Mucosa of descending colon (tissue), 3 donors: ENCODE measurements around the gene NPIPB8. TPM values are rescaled to one million over a fixed set of nuclear protein-coding genes. Genes with fewer than 3 reads are reported as not detected.
"Not testable (repeated sequence)": the region's sequence is repeated elsewhere in the genome, so short reads cannot be mapped to it uniquely, and the experiment has no call there.

Experiments
- ATAC-seq: fragments of 200-7000 bp; cut with Tn5 transposase; one replicate; pipeline ENCODE4 v1.9.1; 2020; ENCODE audit warnings: mild to moderate bottlenecking, moderate library complexity
- DNase-seq, 3 donors: peaks; one replicate each; pipeline ENCODE4 v3.0.0-alpha.2; 2020
- H3K36me3 ChIP-seq: fragments of 200-600 bp; one replicate; pipeline ENCODE4 v1.8.0; 2021; ENCODE audit warnings: low read depth, mild to moderate bottlenecking
- H3K4me1 ChIP-seq: fragments of 200-600 bp; one replicate; pipeline ENCODE4 v1.8.0; 2021; ENCODE audit warnings: low read depth, mild to moderate bottlenecking
- H3K4me3 ChIP-seq: fragments of 200-600 bp; one replicate; pipeline ENCODE4 v1.8.0; 2021; ENCODE audit warnings: mild to moderate bottlenecking
- H3K9me3 ChIP-seq: fragments of 200-600 bp; one replicate; pipeline ENCODE4 v1.8.0; 2021; ENCODE audit warnings: mild to moderate bottlenecking
- CTCF ChIP-seq: fragments of 200-600 bp; IDR thresholded peaks from one replicate; pipeline ENCODE4 v1.8.0; 2022; ENCODE audit warnings: antibody characterized with exemption, mild to moderate bottlenecking
- intact Hi-C, 2 donors: fragments of 100-400 bp; cut with DNase I in 1 of 2; cut with micrococcal nuclease in 1 of 2; formaldehyde crosslinking; loops; one replicate each; pipeline versions ENCODE4 v1.11.0 to v1.11.1; 2022; cut with DNase I, micrococcal nuclease
- total RNA-seq, 3 donors: library from RNA; stranded (reverse); fragmentation: NEBNext Ultra II Directional in 2 of 3; extraction: Animal tissue kit (Norgen Biotek cat#: 25700) in 2 of 3; gene quantifications; one replicate each; pipeline versions ENCODE4 v1.2.1 to v1.2.4, GENCODE V29; 2021 to 2023
- donor health status: DM: no; HTN: no; CAD: no; lungs with moderate emphysema.
- donor health status: DM: no; HTN: no; CAD: no.
- donor health status: DM: no; HTN: yes; CAD: no.

Gene NPIPB8
- total RNA-seq, 3 donors from 2014 or later, result 0.92 to 10.1 (median 1.2) TPM

- H3K4me1 ChIP-seq, result peaks cover 5% of the 10 kb centered on the region
- TF ChIP-seq CTCF, result no peak
- ATAC-seq (no peak), DNase-seq (no peak)
- H3K9me3 ChIP-seq, result no peaks in the 10 kb centered on the region
- peaks cover 8% of the 10 kb centered on the region for H3K36me3 ChIP-seq
- intact Hi-C loops, result no loop called here
- no peak overlapping the region for H3K4me3 ChIP-seq
Measured at GRCh38 chr16:28592979-28593553, 44.8 kb upstream of the NPIPB8 start.

- ATAC-seq, H3K36me3 ChIP-seq, H3K4me1 ChIP-seq, H3K9me3 ChIP-seq, DNase-seq, intact Hi-C loops, H3K4me3 ChIP-seq: not testable (repeated sequence)
Measured at GRCh38 chr16:28595451-28595850, 42.4 kb upstream of the NPIPB8 start.

GRCh38 chr16:28596115-28596630 is 41.7 kb upstream of the NPIPB8 start:
- no peaks in the 10 kb centered on the region for H3K9me3 ChIP-seq
- H3K4me1 ChIP-seq, result peaks cover 7% of the 10 kb centered on the region
- intact Hi-C loops, result no loop called here
- DNase-seq (no peak), ATAC-seq (no peak)
- no peak overlapping the region for H3K4me3 ChIP-seq
- H3K36me3 ChIP-seq, result no peaks in the 10 kb centered on the region
- TF ChIP-seq CTCF, result no peak

- H3K9me3 ChIP-seq, result no peaks in the 10 kb centered on the region
- DNase-seq, result peak; percentile 84 to 85 (median 84)
- ATAC-seq, result peak; percentile 69
- H3K36me3 ChIP-seq, result no peaks in the 10 kb centered on the region
- H3K4me3 ChIP-seq, result no peak within 1 kb of the TSS
- peaks cover 7% of the 10 kb centered on the region for H3K4me1 ChIP-seq
- no peak for TF ChIP-seq CTCF
- intact Hi-C loops, result no loop called here
Measured at GRCh38 chr16:28596840-28597691, 40.8 kb upstream of the NPIPB8 start, which contains the start of gene SULT1A2. Gene SULT1A2, minus strand, starts transcription at chr16:28597050. Its CDS starts 1,120 bp downstream, at chr16:28595930.

- ATAC-seq, result no peak
Measured at GRCh38 chr16:28597692-28598261, 40.1 kb upstream of the NPIPB8 start.

GRCh38 chr16:28599377-28600285 is 38.2 kb upstream of the NPIPB8 start:
- H3K9me3 ChIP-seq, H3K36me3 ChIP-seq, DNase-seq, intact Hi-C loops, H3K4me3 ChIP-seq, H3K4me1 ChIP-seq: not testable (repeated sequence)
- peak; percentile 82 for ATAC-seq

More at GRCh38 chr16:28597692-28598261, 40.1 kb upstream of the NPIPB8 start:
- peaks cover 7% of the 10 kb centered on the region for H3K4me1 ChIP-seq
- DNase-seq, result peak in 1 of 3 donors; percentile 34
- intact Hi-C loops, result no loop called here
- no peak overlapping the region for H3K4me3 ChIP-seq
- no peaks in the 10 kb centered on the region for H3K9me3 ChIP-seq
- H3K36me3 ChIP-seq, result no peaks in the 10 kb centered on the region
- TF ChIP-seq CTCF, result no peak

- H3K36me3 ChIP-seq, H3K4me3 ChIP-seq, DNase-seq, intact Hi-C loops, H3K4me1 ChIP-seq, ATAC-seq, H3K9me3 ChIP-seq: not testable (repeated sequence)
Measured at GRCh38 chr16:28600965-28601364, 36.9 kb upstream of the NPIPB8 start.

- H3K4me3 ChIP-seq, intact Hi-C loops, H3K9me3 ChIP-seq, DNase-seq, H3K4me1 ChIP-seq, H3K36me3 ChIP-seq, ATAC-seq: not testable (repeated sequence)
Measured at GRCh38 chr16:28601589-28601988, 36.3 kb upstream of the NPIPB8 start.

DNA sequence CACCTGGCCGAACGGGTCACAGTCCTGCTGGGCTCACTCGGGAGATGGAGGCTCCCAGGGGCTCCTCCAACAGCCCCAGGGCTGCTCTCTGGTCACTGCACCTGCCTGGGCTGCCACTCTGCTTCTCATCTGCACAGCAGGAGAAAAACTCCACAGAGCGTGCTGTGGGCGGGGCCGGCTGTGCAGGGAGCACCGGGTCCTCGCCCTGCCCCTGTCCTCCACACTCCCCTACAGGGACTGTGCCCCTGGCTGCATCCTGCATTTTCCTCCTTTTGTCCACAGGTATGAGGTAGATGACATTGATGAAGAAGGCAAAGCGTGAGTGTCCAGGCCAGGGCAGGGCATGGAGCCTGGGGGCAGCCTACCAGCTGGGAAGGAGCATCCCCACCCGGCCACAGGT is 35.8 kb upstream of the NPIPB8 start:
- ATAC-seq, H3K9me3 ChIP-seq, H3K4me1 ChIP-seq, intact Hi-C loops, H3K4me3 ChIP-seq, DNase-seq, H3K36me3 ChIP-seq: not testable (repeated sequence)
